Measurements from ENCODE around the gene TIPARP. TPM values are rescaled to one million over a fixed set of nuclear protein-coding genes. Genes with fewer than 3 reads are reported as not detected.

Gene TIPARP
- total and polyA plus RNA-seq, 2 of the 8 experiments (the other 6 are each of a cell fraction or from before 2014, with no cell fraction given): 1.6 to 5.8 TPM

GRCh38 chr3:156628836-156629618 lies 45.4 kb upstream of the TIPARP start:
- Histone ChIP-seq H3K27ac (ENCODE audit: low read depth, low read length) (no peak overlapping the region), H2BK15ac (ENCODE audit: low read length) (no peak overlapping the region), H3K23ac (ENCODE audit: insufficient read length) (no peak overlapping the region), H3K4me2 (ENCODE audit: insufficient read depth in 1 of 2, low read depth in 2 of 2, low read length in 2 of 2) (no peak overlapping the region), H2AFZ (ENCODE audit: low read length) (no peak overlapping the region), H4K5ac (ENCODE audit: insufficient read length, low read depth, low read length) (no peak overlapping the region), H3K27me3 (replicated peaks in 1 of 4; ENCODE audit: control insufficient read depth in 3 of 4, extremely low read depth in 1 of 4, insufficient read depth in 3 of 4, low read length in 3 of 4) (no peaks in the 10 kb centered on the region), H4K20me1 (replicated peaks in 1 of 2; ENCODE audit: control insufficient read depth in 1 of 2, insufficient read depth in 2 of 2, low read length in 2 of 2) (no peaks in the 10 kb centered on the region), H3K23me2 (ENCODE audit: low read depth, low read length) (no peaks in the 10 kb centered on the region), H2BK12ac (ENCODE audit: low read depth, low read length) (no peak overlapping the region), H3K4me1 (replicated peaks in 1 of 4; ENCODE audit: control insufficient read depth in 3 of 4, insufficient read depth in 4 of 4, low read length in 3 of 4) (peaks cover 0 to 11% (median 5%) of the 10 kb centered on the region in 4 experiments; a peak in 5 of 7 replicates), H3K36me3 (ENCODE audit: control insufficient read depth in 2 of 4, insufficient read depth in 4 of 4, low read length in 3 of 4) (no peaks in the 10 kb centered on the region), H3K79me2 (ENCODE audit: control insufficient read depth in 1 of 2, insufficient read depth in 2 of 2, low read length in 2 of 2) (no peaks in the 10 kb centered on the region), H3K4me3 (ENCODE audit: extremely low read depth in 1 of 4, insufficient read depth in 2 of 4, low read depth in 3 of 4, low read length in 4 of 4) (no peak overlapping the region), H3K14ac (ENCODE audit: insufficient read length) (no peak overlapping the region), H3K9ac (replicated peaks in 1 of 4; ENCODE audit: extremely low read depth in 1 of 4, low read depth in 3 of 4, low read length in 3 of 4) (no peak overlapping the region), H3K4ac (replicated peaks; ENCODE audit: insufficient read length, low read depth, low read length) (no peak overlapping the region), H3K9me3 (ENCODE audit: insufficient read depth in 2 of 2, low read depth in 1 of 2, low read length in 1 of 2) (no peaks in the 10 kb centered on the region), H2BK120ac (replicated peaks; ENCODE audit: low read depth, low read length) (no peak overlapping the region), H4K91ac (replicated peaks; ENCODE audit: insufficient read length, low read length) (no peak overlapping the region), H2AK5ac (ENCODE audit: low read depth, low read length) (no peak overlapping the region), H2BK20ac (ENCODE audit: low read length) (no peak overlapping the region), H3K56ac (replicated peaks; ENCODE audit: insufficient read length, low read depth, low read length) (no peak overlapping the region), H2BK5ac (ENCODE audit: low read depth, low read length) (no peak overlapping the region), H4K8ac (ENCODE audit: extremely low read depth, insufficient read depth, low read length) (no peak overlapping the region), H3K79me1 (ENCODE audit: low read depth, low read length) (no peaks in the 10 kb centered on the region), H3K18ac (ENCODE audit: extremely low read depth, low read length) (no peak overlapping the region)
- no peak for TF ChIP-seq SIX5 (IDR thresholded peaks at IDR 0.05; ENCODE audit: low read depth, low read length)
- no peak for TF ChIP-seq YY1 (IDR thresholded peaks at IDR 0.05; ENCODE audit: low read depth, low read length)
- ChIA-PET CTCF (ENCODE audit: partially characterized antibody) (interaction anchor here (1.1 kb wide), 1 partner anchor 44 kb away, joined by 6 read pairs; no protein-coding TSS in a partner anchor), POLR2A (ENCODE audit: partially characterized antibody) (interaction anchor here (0.7 to 1.0 kb wide), 2 partner anchors 47 to 81 kb away, joined by 3 read pairs; no protein-coding TSS in a partner anchor)
- DNase-seq (ENCODE audit: low read depth in 1 of 2, low spot score in 2 of 2): no peak
- no peak for FAIRE-seq
- WGBS, 2 experiments (ENCODE audit: extremely low coverage in 1 of 2, insufficient coverage in 1 of 2, insufficient read length in 1 of 2, insufficient replicate concordance in 2 of 2, low coverage in 1 of 2, low lambda C conversion rate in 2 of 2, missing lambda C conversion rate in 1 of 2): 96% methylated on average over 5 of the region's 5 CpGs; no CpG with 5 or more reads in 1 of the 2 experiments
